B cell (primary cell): ENCODE measurements around the gene RBP7. TPM values are rescaled to one million over a fixed set of nuclear protein-coding genes. Genes with fewer than 3 reads are reported as not detected.
"Not testable (repeated sequence)": the region's sequence is repeated elsewhere in the genome, so short reads cannot be mapped to it uniquely, and the experiment has no call there.

Experiments used
- ATAC-seq: fragments of 200-7000 bp; cut with Tn5 transposase; one replicate; pipeline ENCODE4 v1.10.0; 2021; ENCODE audit warnings: low read depth, mild to moderate bottlenecking, moderate number of reproducible peaks, moderate library complexity
- CTCF ChIA-PET: fragments of 350-600 bp; sonication (Branson Sonifier 250); formaldehyde crosslinking; loops from one replicate; lab custom pipeline; 2021; ENCODE audit warnings: antibody characterized with exemption, inconsistent platforms; lab: Charles Lee
- POLR2A ChIA-PET: fragments of 350-600 bp; sonication (Branson Sonifier 250); formaldehyde crosslinking; loops from one replicate; lab custom pipeline; 2021; ENCODE audit warnings: antibody characterized with exemption; lab: Charles Lee
- DNase-seq: peaks from one replicate; pipeline ENCODE4 v3.0.0; 2013
- H2AFZ ChIP-seq: 2 replicates; pipeline ENCODE4 v1.6.1; 2012; ENCODE audit warnings: mild to moderate bottlenecking, low read depth, low read length; ENCODE audit not compliant: insufficient read depth, poor library complexity, severe bottlenecking
- H3K27ac ChIP-seq, 2 donors: 1 replicate in 1 of 2; 2 replicates in 1 of 2; pipeline ENCODE4 v1.5.1; 2012 to 2013; ENCODE audit warnings: low read length in 2 of 2, mild to moderate bottlenecking in 2 of 2, moderate library complexity in 1 of 2
- H3K27me3 ChIP-seq, 4 experiments: fragments of 200-600 bp in 1 of 4; sonication (generic) in 1 of 4; replicated peaks in 1 of 4; 1 replicate in 2 of 4; 2 replicates in 2 of 4; pipeline versions ENCODE4 v1.6.1 to v1.7.0; 2013 to 2016; ENCODE audit warnings: low read length in 3 of 4, mild to moderate bottlenecking in 2 of 4, mixed read lengths in 1 of 4, moderate library complexity in 1 of 4; ENCODE audit not compliant: insufficient read depth in 4 of 4, control insufficient read depth in 3 of 4; ENCODE audit errors: control extremely low read depth in 1 of 4
- H3K36me3 ChIP-seq, 2 experiments: replicated peaks in 1 of 2; 1 replicate in 1 of 2; 2 replicates in 1 of 2; pipeline versions ENCODE4 v1.6.1 to v1.7.1; 2013; ENCODE audit warnings: low read length in 1 of 2; ENCODE audit not compliant: insufficient read depth in 2 of 2, control insufficient read depth in 1 of 2; ENCODE audit errors: control extremely low read depth in 1 of 2, extremely low read depth in 1 of 2
- H3K4me1 ChIP-seq, 2 donors: fragments of 200-600 bp in 1 of 2; sonication (generic) in 1 of 2; 1 replicate in 1 of 2; 2 replicates in 1 of 2; pipeline versions ENCODE4 v1.5.1 to v1.6.1; 2013 to 2017; ENCODE audit warnings: low read length in 2 of 2; ENCODE audit not compliant: control insufficient read depth in 2 of 2, insufficient read depth in 2 of 2
- H3K4me2 ChIP-seq: replicated peaks from 2 replicates; pipeline ENCODE3; 2012; ENCODE audit warnings: mild to moderate bottlenecking, low read depth, low read length; ENCODE audit not compliant: poor library complexity, severe bottlenecking
- H3K4me3 ChIP-seq, 5 experiments: fragments of 200-600 bp in 1 of 5; sonication (generic) in 1 of 5; 1 replicate in 3 of 5; 2 replicates in 2 of 5; pipeline versions ENCODE4 v1.5.1 to v1.7.0; 2011 to 2016; ENCODE audit warnings: low read length in 4 of 5, mild to moderate bottlenecking in 4 of 5, low read depth in 2 of 5, control low read depth in 1 of 5, moderate library complexity in 1 of 5; ENCODE audit not compliant: insufficient read depth in 1 of 5; ENCODE audit errors: control extremely low read depth in 1 of 5, extremely low read depth in 1 of 5
- H3K79me2 ChIP-seq: fragments of 200-600 bp; sonication (generic); one replicate; pipeline ENCODE4 v1.6.0; 2016; ENCODE audit warnings: low read length; ENCODE audit not compliant: control insufficient read depth, insufficient read depth
- H3K9ac ChIP-seq: fragments of 200-600 bp; sonication (generic); 2 replicates; pipeline ENCODE4 v1.6.1; 2017; ENCODE audit warnings: mild to moderate bottlenecking, low read length, moderate library complexity
- H3K9me3 ChIP-seq, 3 donors: one replicate each; pipeline versions ENCODE4 v1.6.1 to v1.7.1; 2013; ENCODE audit warnings: low read length in 2 of 3; ENCODE audit not compliant: control insufficient read depth in 2 of 3, insufficient read depth in 1 of 3; ENCODE audit errors: control extremely low read depth in 1 of 3
- H4K20me1 ChIP-seq: 2 replicates; pipeline ENCODE4 v1.6.0; 2012; ENCODE audit warnings: mild to moderate bottlenecking, low read length; ENCODE audit not compliant: insufficient read depth, control insufficient read depth, poor library complexity, severe bottlenecking
- H3K27ac Mint-ChIP-seq: one replicate; pipeline ENCODE4 v1.8.0; 2021; ENCODE audit warnings: mixed read lengths
- H3K27me3 Mint-ChIP-seq: one replicate; pipeline ENCODE4 v1.8.0; 2021; ENCODE audit warnings: mixed read lengths
- H3K4me1 Mint-ChIP-seq: one replicate; pipeline ENCODE4 v1.8.0; 2021; ENCODE audit warnings: mixed read lengths
- H3K4me3 Mint-ChIP-seq: one replicate; pipeline ENCODE4 v1.8.0; 2021; ENCODE audit warnings: mixed read lengths
- H3K9me3 Mint-ChIP-seq: one replicate; pipeline ENCODE4 v1.8.0; 2022; ENCODE audit warnings: mixed read lengths; ENCODE audit not compliant: insufficient read depth
- EZH2 ChIP-seq: IDR thresholded peaks from 2 replicates; pipeline ENCODE4 v1.6.1; 2012; ENCODE audit warnings: borderline replicate concordance, low read depth, mild to moderate bottlenecking, moderate library complexity, low read length; ENCODE audit not compliant: insufficient read depth, poor library complexity, severe bottlenecking
- WGBS: methylation state at CpG from one replicate; pipeline ENCODE4 v1.1.5; 2013; ENCODE audit warnings: missing lambda C conversion rate; ENCODE audit not compliant: insufficient coverage; 5-methylcytosine and 5-hydroxymethylcytosine counted together
- intact Hi-C: fragments of 100-400 bp; cut with micrococcal nuclease; formaldehyde crosslinking; loops from one replicate; pipeline ENCODE4 v1.10.0; 2022
- polyA plus RNA-seq: library from polyadenylated mRNA; depleted of rRNA; stranded (reverse); fragments of >200 nt; gene quantifications from 2 replicates; pipeline ENCODE4 v1.2.3, GENCODE V29; 2012
- total RNA-seq, 2 donors: library from RNA; stranded (reverse); fragments of 120-200 nt in 1 of 2; gene quantifications; 1 replicate in 1 of 2; 2 replicates in 1 of 2; pipeline versions ENCODE4 v1.2.3 to v1.2.4, GENCODE V29; 2013 to 2022
- TF ChIP-seq, protein P1 (sequence below): fragments of 200-600 bp; IDR thresholded peaks from one replicate; pipeline ENCODE4 v1.8.0; 2022; ENCODE audit warnings: antibody characterized with exemption, mild to moderate bottlenecking

RBP7 gene
- total and polyA plus RNA-seq, 2 donors (not counting 1 experiment from before 2014, with no cell fraction given) = 0.40 TPM; not detected in 1

DNA sequence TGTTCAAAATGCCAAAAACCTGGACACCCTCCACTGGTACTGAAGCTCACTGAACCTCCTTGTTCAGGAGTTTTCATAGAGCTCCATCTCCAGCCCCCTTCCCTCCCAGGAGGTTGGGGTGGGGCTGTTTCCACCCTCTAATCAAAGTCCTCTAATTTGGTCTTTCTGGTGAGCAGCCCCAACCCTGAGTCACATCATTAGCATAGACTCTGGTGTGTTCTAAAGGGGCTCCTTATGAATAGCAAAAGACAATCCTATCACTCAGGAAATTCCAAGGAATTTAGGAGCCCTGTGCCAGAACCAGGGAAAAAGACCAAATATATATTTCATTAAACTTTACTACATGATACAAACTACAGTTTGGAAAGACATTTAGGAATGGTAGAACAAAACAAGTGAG, 22.5 kb downstream of the RBP7 start:
- POLR2A ChIA-PET = no interaction called here
- Histone ChIP-seq H3K4me3 (no peak overlapping the region), H3K79me2 (no peaks in the 10 kb centered on the region), H3K9me3 (no peaks in the 10 kb centered on the region), H3K36me3 (no peaks in the 10 kb centered on the region), H3K27me3 (no peaks in the 10 kb centered on the region), H2AFZ (no peak overlapping the region), H3K9ac (no peak overlapping the region), H3K27ac (no peak overlapping the region), H3K4me1 (no peaks in the 10 kb centered on the region), H3K4me2 (no peak overlapping the region), H4K20me1 (no peaks in the 10 kb centered on the region)
- peaks cover 4% of the 10 kb centered on the region for H3K4me1 Mint-ChIP-seq
- no peaks in the 10 kb centered on the region for H3K27me3 Mint-ChIP-seq
- DNase-seq = no peak
- no peaks in the 10 kb centered on the region for H3K9me3 Mint-ChIP-seq
- intact Hi-C loops = no loop called here
- no peak overlapping the region for H3K4me3 Mint-ChIP-seq
- TF ChIP-seq EZH2 = no peak
- CTCF ChIA-PET = no interaction called here
- ATAC-seq = no peak
- H3K27ac Mint-ChIP-seq = no peak overlapping the region

DNA sequence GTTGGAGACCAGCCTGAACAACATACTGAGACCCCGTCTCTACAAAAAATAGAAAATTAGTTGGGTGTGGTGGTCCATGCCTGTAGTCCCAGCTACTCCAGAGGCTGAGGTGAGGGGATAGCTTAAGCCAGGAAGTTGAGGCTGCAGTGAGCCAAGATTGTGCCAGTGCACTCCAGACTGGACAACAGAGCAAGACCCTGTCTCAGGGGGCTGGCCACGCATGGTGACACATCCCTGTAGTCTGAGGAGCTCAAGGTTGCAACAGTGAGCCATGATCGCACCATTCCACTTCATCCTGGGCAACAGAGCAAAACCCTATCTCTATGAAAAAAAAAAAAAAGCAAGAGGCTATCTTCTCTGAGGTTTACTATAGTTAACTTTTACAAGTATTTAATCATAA, 23.1 kb downstream of the RBP7 start:
- intact Hi-C loops = no loop called here
- Histone ChIP-seq H3K4me3 (no peak overlapping the region), H3K79me2 (no peaks in the 10 kb centered on the region), H3K4me1 (no peaks in the 10 kb centered on the region), H2AFZ (no peak overlapping the region), H3K9me3 (no peaks in the 10 kb centered on the region), H4K20me1 (no peaks in the 10 kb centered on the region), H3K27me3 (no peaks in the 10 kb centered on the region), H3K9ac (no peak overlapping the region), H3K27ac (no peak overlapping the region), H3K36me3 (no peaks in the 10 kb centered on the region), H3K4me2 (no peak overlapping the region)
- H3K4me3 Mint-ChIP-seq = no peak overlapping the region
- no peak for ATAC-seq
- 75% methylated on average over 2 of the region's 3 CpGs for WGBS
- ChIA-PET CTCF (no interaction called here), POLR2A (no interaction called here)
- no peak for DNase-seq
- peaks cover 4% of the 10 kb centered on the region for H3K4me1 Mint-ChIP-seq
- H3K27me3 Mint-ChIP-seq = no peaks in the 10 kb centered on the region
- H3K27ac Mint-ChIP-seq = no peak overlapping the region
- TF ChIP-seq EZH2 = no peak
- TF ChIP-seq, protein P1, sequence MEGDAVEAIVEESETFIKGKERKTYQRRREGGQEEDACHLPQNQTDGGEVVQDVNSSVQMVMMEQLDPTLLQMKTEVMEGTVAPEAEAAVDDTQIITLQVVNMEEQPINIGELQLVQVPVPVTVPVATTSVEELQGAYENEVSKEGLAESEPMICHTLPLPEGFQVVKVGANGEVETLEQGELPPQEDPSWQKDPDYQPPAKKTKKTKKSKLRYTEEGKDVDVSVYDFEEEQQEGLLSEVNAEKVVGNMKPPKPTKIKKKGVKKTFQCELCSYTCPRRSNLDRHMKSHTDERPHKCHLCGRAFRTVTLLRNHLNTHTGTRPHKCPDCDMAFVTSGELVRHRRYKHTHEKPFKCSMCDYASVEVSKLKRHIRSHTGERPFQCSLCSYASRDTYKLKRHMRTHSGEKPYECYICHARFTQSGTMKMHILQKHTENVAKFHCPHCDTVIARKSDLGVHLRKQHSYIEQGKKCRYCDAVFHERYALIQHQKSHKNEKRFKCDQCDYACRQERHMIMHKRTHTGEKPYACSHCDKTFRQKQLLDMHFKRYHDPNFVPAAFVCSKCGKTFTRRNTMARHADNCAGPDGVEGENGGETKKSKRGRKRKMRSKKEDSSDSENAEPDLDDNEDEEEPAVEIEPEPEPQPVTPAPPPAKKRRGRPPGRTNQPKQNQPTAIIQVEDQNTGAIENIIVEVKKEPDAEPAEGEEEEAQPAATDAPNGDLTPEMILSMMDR = no peak
- H3K9me3 Mint-ChIP-seq = no peaks in the 10 kb centered on the region

DNA sequence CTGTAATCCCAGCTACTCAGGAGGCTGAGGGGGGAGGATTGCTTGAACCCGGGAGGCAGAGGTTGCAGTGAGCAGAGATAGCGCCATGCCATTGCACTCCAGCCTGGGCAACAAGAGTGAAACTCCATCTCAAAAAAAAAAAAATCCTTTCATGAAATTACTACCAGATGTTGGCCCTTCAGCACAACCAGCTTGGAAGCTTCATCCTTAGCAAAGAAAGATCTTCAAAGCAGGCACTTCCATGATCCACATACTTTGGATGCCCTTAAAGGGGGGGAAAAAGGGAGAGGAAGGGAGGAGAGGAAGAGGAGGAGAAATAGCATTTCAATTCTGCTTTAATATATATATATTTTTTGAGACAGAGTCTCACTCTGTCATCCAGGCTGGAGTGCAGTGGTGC, 23.6 kb downstream of the RBP7 start:
- H3K4me1 ChIP-seq, H3K79me2 ChIP-seq, POLR2A ChIA-PET, H3K9me3 Mint-ChIP-seq, H3K27ac Mint-ChIP-seq, H3K27me3 Mint-ChIP-seq, H2AFZ ChIP-seq, H3K4me3 ChIP-seq, H3K4me2 ChIP-seq, H3K4me3 Mint-ChIP-seq, H3K36me3 ChIP-seq, intact Hi-C loops, H3K27ac ChIP-seq, H3K9me3 ChIP-seq, CTCF ChIA-PET, H3K9ac ChIP-seq, H3K4me1 Mint-ChIP-seq, H4K20me1 ChIP-seq, DNase-seq, H3K27me3 ChIP-seq, ATAC-seq: not testable (repeated sequence)
- WGBS = no CpG with 5 or more reads among the region's 2 CpGs
